HEK293 (cell line): ENCODE data around the gene NTSR1.

Source experiments
- CTCF ChIA-PET: fragments of 350-600 bp; formaldehyde crosslinking; extraction: SDS; loops from one replicate; lab custom pipeline; 2021; ENCODE audit warnings: antibody characterized with exemption; lab: Yijun Ruan, JAX
- POLR2A ChIA-PET: fragments of 300-600 bp; formaldehyde crosslinking; extraction: SDS; loops from one replicate; lab custom pipeline; 2020; ENCODE audit warnings: antibody characterized with exemption, inconsistent platforms; lab: Yijun Ruan, JAX
- H3K27ac ChIP-seq: fragments of 200-500 bp; sonication (Bioruptor generic); 2 replicates; pipeline ENCODE4 v1.5.1; 2014; ENCODE audit warnings: low read depth, low read length, control low read depth, inconsistent platforms; ENCODE audit errors: extremely low read depth
- H3K36me3 ChIP-seq, 2 experiments: fragments of 200-500 bp in 1 of 2; sonication (Bioruptor generic) in 1 of 2; 1 replicate in 1 of 2; 2 replicates in 1 of 2; pipeline ENCODE4 v1.5.1; 2014 to 2017; ENCODE audit warnings: inconsistent platforms in 2 of 2, low read length in 2 of 2; ENCODE audit not compliant: control insufficient read depth in 2 of 2, insufficient read depth in 1 of 2
- H3K4me1 ChIP-seq: fragments of 200-500 bp; sonication (Bioruptor generic); 2 replicates; pipeline ENCODE4 v1.5.1; 2014; ENCODE audit warnings: mild to moderate bottlenecking, low read length, inconsistent platforms; ENCODE audit not compliant: control insufficient read depth, insufficient read depth
- H3K4me3 ChIP-seq: 2 replicates; pipeline ENCODE4 v1.5.1; 2011; ENCODE audit warnings: low read depth, mild to moderate bottlenecking, control low read depth, low read length, moderate library complexity
- H3K9me3 ChIP-seq: fragments of 200-500 bp; sonication (Bioruptor generic); 2 replicates; pipeline ENCODE4 v1.5.1; 2014; ENCODE audit warnings: low read depth, low read length, inconsistent platforms; ENCODE audit not compliant: control insufficient read depth, insufficient read depth
- EGR2 ChIP-seq: fragments of 450-650 bp; formaldehyde crosslinking; IDR thresholded peaks from 2 replicates; pipeline ENCODE4 v1.5.1; 2016; ENCODE audit warnings: low read depth, missing biosample characterization, missing genetic modification characterization
- GLIS1 ChIP-seq: fragments of 450-650 bp; formaldehyde crosslinking; IDR thresholded peaks from 2 replicates; pipeline ENCODE4 v1.5.1; 2016; ENCODE audit warnings: missing biosample characterization, missing genetic modification characterization
- GLIS2 ChIP-seq: fragments of 450-650 bp; formaldehyde crosslinking; IDR thresholded peaks from 2 replicates; pipeline ENCODE4 v1.5.1; 2016; ENCODE audit warnings: missing biosample characterization, missing genetic modification characterization
- INSM2 ChIP-seq: fragments of 450-650 bp; formaldehyde crosslinking; IDR thresholded peaks from 2 replicates; pipeline ENCODE4 v1.5.1; 2016; ENCODE audit warnings: missing biosample characterization, missing genetic modification characterization
- OVOL3 ChIP-seq: fragments of 450-650 bp; formaldehyde crosslinking; IDR thresholded peaks from 2 replicates; pipeline ENCODE4 v1.5.1; 2016; ENCODE audit warnings: missing biosample characterization, missing genetic modification characterization
- REST ChIP-seq: fragments of 450-650 bp; formaldehyde crosslinking; IDR thresholded peaks from 2 replicates; pipeline ENCODE4 v1.5.1; 2016; ENCODE audit warnings: missing biosample characterization, missing genetic modification characterization
- SCRT1 ChIP-seq: fragments of 450-650 bp; formaldehyde crosslinking; IDR thresholded peaks from 2 replicates; pipeline ENCODE4 v1.5.1; 2016; ENCODE audit warnings: missing biosample characterization, missing genetic modification characterization, borderline replicate concordance
- ZBTB17 ChIP-seq: fragments of 450-650 bp; formaldehyde crosslinking; IDR thresholded peaks from 2 replicates; pipeline ENCODE4 v1.5.1; 2016; ENCODE audit warnings: missing biosample characterization, missing genetic modification characterization
- ZBTB6 ChIP-seq: fragments of 450-650 bp; formaldehyde crosslinking; IDR thresholded peaks from 2 replicates; pipeline ENCODE4 v1.5.1; 2017; ENCODE audit warnings: missing biosample characterization, missing genetic modification characterization
- ZFHX2 ChIP-seq: fragments of 450-650 bp; formaldehyde crosslinking; conservative IDR thresholded peaks from 2 replicates; pipeline ENCODE4 v1.5.1; 2016; ENCODE audit warnings: missing biosample characterization, missing genetic modification characterization
- ZFP41 ChIP-seq: fragments of 450-650 bp; formaldehyde crosslinking; IDR thresholded peaks from 2 replicates; pipeline ENCODE4 v1.5.1; 2016; ENCODE audit warnings: missing biosample characterization, missing genetic modification characterization, borderline replicate concordance
- ZIC2 ChIP-seq: fragments of 450-650 bp; formaldehyde crosslinking; IDR thresholded peaks from 2 replicates; pipeline ENCODE4 v1.5.1; 2016; ENCODE audit warnings: missing biosample characterization, missing genetic modification characterization
- ZNF140 ChIP-seq: fragments of 450-650 bp; formaldehyde crosslinking; IDR thresholded peaks from 2 replicates; pipeline ENCODE4 v1.5.1; 2016; ENCODE audit warnings: missing biosample characterization, missing genetic modification characterization
- ZNF18 ChIP-seq: fragments of 450-650 bp; formaldehyde crosslinking; IDR thresholded peaks from 2 replicates; pipeline ENCODE4 v1.5.1; 2016; ENCODE audit warnings: missing biosample characterization, missing genetic modification characterization
- ZNF311 ChIP-seq: fragments of 450-650 bp; formaldehyde crosslinking; IDR thresholded peaks from 2 replicates; pipeline ENCODE4 v1.5.1; 2017; ENCODE audit warnings: missing biosample characterization, missing genetic modification characterization, borderline replicate concordance
- ZNF335 ChIP-seq: fragments of 450-650 bp; formaldehyde crosslinking; conservative IDR thresholded peaks from 2 replicates; pipeline ENCODE4 v1.5.1; 2016; ENCODE audit warnings: missing biosample characterization, missing genetic modification characterization
- ZNF366 ChIP-seq: fragments of 450-650 bp; formaldehyde crosslinking; conservative IDR thresholded peaks from 2 replicates; pipeline ENCODE4 v1.5.1; 2016; ENCODE audit warnings: missing biosample characterization, missing genetic modification characterization
- ZNF514 ChIP-seq: fragments of 450-650 bp; formaldehyde crosslinking; IDR thresholded peaks from 2 replicates; pipeline ENCODE4 v1.5.1; 2016; ENCODE audit warnings: missing biosample characterization, missing genetic modification characterization
- ZNF585B ChIP-seq: fragments of 450-650 bp; formaldehyde crosslinking; IDR thresholded peaks from 2 replicates; pipeline ENCODE4 v1.5.1; 2016; ENCODE audit warnings: missing biosample characterization, missing genetic modification characterization
- ZNF645 ChIP-seq: fragments of 450-650 bp; formaldehyde crosslinking; IDR thresholded peaks from 2 replicates; pipeline ENCODE4; 2016; ENCODE audit warnings: missing biosample characterization, missing genetic modification characterization
- ZNF677 ChIP-seq: fragments of 450-650 bp; IDR thresholded peaks from 2 replicates; pipeline ENCODE4 v1.5.0; 2018; ENCODE audit warnings: missing biosample characterization, mild to moderate bottlenecking, missing genetic modification characterization, moderate library complexity
- ZSCAN23 ChIP-seq: fragments of 450-650 bp; formaldehyde crosslinking; IDR thresholded peaks from 2 replicates; pipeline ENCODE4 v1.5.1; 2016; ENCODE audit warnings: missing biosample characterization, missing genetic modification characterization
- ZSCAN30 ChIP-seq: fragments of 450-650 bp; IDR thresholded peaks from 2 replicates; pipeline ENCODE4 v1.5.1; 2018; ENCODE audit warnings: missing biosample characterization, mild to moderate bottlenecking, missing genetic modification characterization, moderate library complexity

Gene NTSR1

GRCh38 chr20:62740286-62741141 lies 31.9 kb downstream of the NTSR1 start:
- Histone ChIP-seq H3K36me3 (no peaks in the 10 kb centered on the region), H3K27ac (no peak overlapping the region), H3K4me1 (no peaks in the 10 kb centered on the region), H3K4me3 (no peak overlapping the region), H3K9me3 (no peaks in the 10 kb centered on the region)
- ChIA-PET POLR2A (no interaction called here), CTCF (interaction anchor here (0.6 kb wide), 1 partner anchor 102 kb away, joined by 3 read pairs; no protein-coding TSS in a partner anchor)
- TF ChIP-seq SCRT1 (tag by site-specific recombination), result no peak
- TF ChIP-seq ZNF514 (tag by site-specific recombination), result no peak
- TF ChIP-seq INSM2 (tag by site-specific recombination), result no peak
- no peak for TF ChIP-seq OVOL3
- TF ChIP-seq ZNF140, result no peak

- ChIA-PET POLR2A (no interaction called here), CTCF (interaction anchor here (0.6 kb wide), 1 partner anchor 101 kb away, joined by 3 read pairs; no protein-coding TSS in a partner anchor)
- H3K9me3 ChIP-seq, result no peaks in the 10 kb centered on the region
- TF ChIP-seq ZSCAN23 (tag by site-specific recombination) (no peak), ZNF677 (no peak), EGR2 (tag by site-specific recombination) (peak; percentile 39; the same call in 1 of the 2 replicates), ZNF645 (tag by site-specific recombination) (no peak), ZSCAN30 (tag by site-specific recombination) (no peak), ZNF140 (no peak), ZNF335 (tag by site-specific recombination) (peak; percentile 80), ZIC2 (tag by site-specific recombination) (peak; percentile 94), ZBTB17 (tag by site-specific recombination) (no peak), REST (tag by site-specific recombination) (peak; percentile 97), GLIS2 (peak; percentile 63), ZBTB6 (no peak), ZFHX2 (tag by site-specific recombination) (peak; percentile 69), ZNF585B (tag by site-specific recombination) (no peak), ZNF366 (tag by site-specific recombination) (no peak), ZFP41 (tag by site-specific recombination) (no peak), GLIS1 (tag by site-specific recombination) (peak; percentile 68), ZNF18 (no peak), ZNF311 (tag by site-specific recombination) (no peak)
- H3K4me1 ChIP-seq, result no peaks in the 10 kb centered on the region
- no peak overlapping the region for H3K4me3 ChIP-seq
- no peaks in the 10 kb centered on the region for H3K36me3 ChIP-seq
- H3K27ac ChIP-seq, result no peak overlapping the region
These were observed 32.6 kb downstream of the NTSR1 start for GRCh38 chr20:62741191-62741691.
